ENCODE measurements around the gene KCNG2.
A peak's percentile ranks its signal among the peaks of the same experiment; 100 is the strongest.

KCNG2 gene

DNA sequence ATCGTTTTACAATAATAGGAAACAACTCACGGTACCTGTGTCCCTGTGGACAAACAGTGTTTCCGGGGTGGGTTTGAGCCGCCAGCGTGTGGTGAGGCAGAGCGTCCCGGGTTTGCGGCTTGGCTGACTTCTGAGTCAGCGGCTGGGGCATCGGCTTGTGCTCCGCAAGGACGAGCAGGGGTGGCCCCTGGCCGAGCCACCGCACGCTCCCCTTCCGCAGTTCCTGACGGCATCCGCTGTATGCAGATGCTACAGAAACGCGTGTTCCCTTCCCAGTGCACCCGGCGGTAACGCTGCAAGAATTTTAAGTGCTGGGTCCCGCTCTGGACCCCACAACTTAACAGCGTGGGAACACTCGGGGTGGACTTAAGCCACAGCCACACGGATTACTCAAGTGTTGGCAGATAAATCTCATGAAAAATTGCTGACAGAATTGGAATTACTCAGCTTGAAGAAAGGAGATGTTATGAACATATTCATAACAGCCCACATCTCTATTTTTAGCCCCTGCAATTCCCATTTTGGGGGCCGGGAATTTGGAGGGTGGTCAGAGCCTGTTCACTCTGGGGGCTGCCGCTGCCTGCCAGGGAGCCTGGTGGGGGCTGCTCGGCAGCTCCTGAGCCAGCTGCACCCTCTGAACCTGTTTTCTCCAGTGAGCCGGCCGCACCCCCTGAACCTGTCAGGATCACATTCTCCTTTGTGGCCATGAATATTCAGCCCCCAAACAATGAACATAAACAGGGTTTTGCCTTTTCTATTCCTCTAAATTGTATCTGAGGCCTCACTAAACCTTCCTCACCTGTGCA, 12.6 kb upstream of the KCNG2 start:
- no peak overlapping the region for H3K18ac ChIP-seq (ENCODE audit: low read length)
- no peaks in the 10 kb centered on the region for H3K79me1 ChIP-seq (ENCODE audit: low read length)
- peaks cover 33% of the 10 kb centered on the region for H3K27me3 ChIP-seq (ENCODE audit: insufficient read depth, low read length)
- H2BK120ac ChIP-seq (ENCODE audit: insufficient read depth, low read length, poor library complexity): no peak overlapping the region
- no peak for DNase-seq
- H3K9ac ChIP-seq (ENCODE audit: low read length): no peak overlapping the region
- H3K4me1 ChIP-seq (ENCODE audit: control insufficient read depth in 1 of 2, insufficient read depth in 2 of 2, low read length in 2 of 2): peaks cover 3% of the 10 kb centered on the region in 2 experiments
- no peak overlapping the region for H4K12ac ChIP-seq (ENCODE audit: low read depth, low read length)
- H3K36me3 ChIP-seq (ENCODE audit: control insufficient read depth in 1 of 2, insufficient read depth in 2 of 2, low read length in 2 of 2): no peaks in the 10 kb centered on the region
- no peak overlapping the region for H3K27ac ChIP-seq (ENCODE audit: low read depth, low read length)
- H3K9me3 ChIP-seq (ENCODE audit: insufficient read depth, low read depth, low read length): peaks cover 10% of the 10 kb centered on the region
- H2AFZ ChIP-seq (ENCODE audit: insufficient read depth, low read length, poor library complexity): no peak overlapping the region
- WGBS (ENCODE audit: extremely low coverage, insufficient coverage, insufficient read length): no CpG with 5 or more reads among the region's 32 CpGs
- H3K14ac ChIP-seq (ENCODE audit: low read length): no peak overlapping the region
- no peak overlapping the region for H2BK12ac ChIP-seq (ENCODE audit: low read length)
- H2AK5ac ChIP-seq (ENCODE audit: low read length): no peak overlapping the region
- no peak overlapping the region for H4K8ac ChIP-seq (ENCODE audit: low read depth, low read length)
- H3K23ac ChIP-seq (ENCODE audit: low read length): no peak overlapping the region
- H3K4me2 ChIP-seq (ENCODE audit: low read length): no peak overlapping the region
- H2BK5ac ChIP-seq (ENCODE audit: low read depth, low read length, poor library complexity): no peak overlapping the region
- no peaks in the 10 kb centered on the region for H3K79me2 ChIP-seq (ENCODE audit: control insufficient read depth, insufficient read depth, low read length, poor library complexity)
- no peak overlapping the region for H4K91ac ChIP-seq (ENCODE audit: low read depth, low read length)
- H3K4me3 ChIP-seq (ENCODE audit: low read depth, low read length): no peak overlapping the region
- H3K4ac ChIP-seq (ENCODE audit: low read depth, low read length): no peak overlapping the region

DNA sequence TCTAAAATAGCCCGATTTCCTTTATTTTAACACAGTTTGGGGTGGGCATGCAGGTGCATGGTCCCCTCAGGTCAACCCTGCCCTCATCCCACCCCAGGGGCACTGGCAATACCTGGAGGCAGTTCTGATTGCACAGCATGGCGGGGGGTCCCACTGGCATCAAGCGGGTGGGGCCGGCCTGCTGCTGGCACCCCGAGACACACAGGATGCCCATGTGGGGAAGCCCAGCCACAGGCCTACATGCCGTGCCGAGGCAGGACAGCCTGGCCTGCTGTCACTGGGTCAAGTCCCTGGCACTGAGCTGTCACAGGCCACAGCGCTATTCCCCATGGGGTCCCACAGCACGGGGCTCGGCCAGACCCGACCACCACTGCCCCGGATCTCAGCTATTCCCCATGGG, 11.9 kb upstream of the KCNG2 start:
- Histone ChIP-seq H4K12ac (ENCODE audit: low read depth, low read length) (no peak overlapping the region), H2AFZ (ENCODE audit: insufficient read depth, low read length, poor library complexity) (no peak overlapping the region), H3K9me3 (ENCODE audit: insufficient read depth, low read depth, low read length) (peaks cover 10% of the 10 kb centered on the region), H3K79me2 (ENCODE audit: control insufficient read depth, insufficient read depth, low read length, poor library complexity) (no peaks in the 10 kb centered on the region), H3K4ac (ENCODE audit: low read depth, low read length) (no peak overlapping the region), H3K27ac (ENCODE audit: low read depth, low read length) (no peak overlapping the region), H3K4me2 (ENCODE audit: low read length) (no peak overlapping the region), H4K91ac (ENCODE audit: low read depth, low read length) (no peak overlapping the region), H3K18ac (ENCODE audit: low read length) (no peak overlapping the region), H3K79me1 (ENCODE audit: low read length) (no peaks in the 10 kb centered on the region), H3K4me3 (ENCODE audit: low read depth, low read length) (no peak overlapping the region), H3K23ac (ENCODE audit: low read length) (no peak overlapping the region), H2BK12ac (ENCODE audit: low read length) (no peak overlapping the region), H2AK5ac (ENCODE audit: low read length) (no peak overlapping the region), H4K8ac (ENCODE audit: low read depth, low read length) (no peak overlapping the region), H3K4me1 (ENCODE audit: control insufficient read depth in 1 of 2, insufficient read depth in 2 of 2, low read length in 2 of 2) (peaks cover 3% of the 10 kb centered on the region in 2 experiments), H2BK120ac (ENCODE audit: insufficient read depth, low read length, poor library complexity) (no peak overlapping the region), H3K14ac (ENCODE audit: low read length) (no peak overlapping the region), H3K9ac (ENCODE audit: low read length) (no peak overlapping the region), H2BK5ac (ENCODE audit: low read depth, low read length, poor library complexity) (no peak overlapping the region), H3K36me3 (ENCODE audit: control insufficient read depth in 1 of 2, insufficient read depth in 2 of 2, low read length in 2 of 2) (no peaks in the 10 kb centered on the region), H3K27me3 (ENCODE audit: insufficient read depth, low read length) (peaks cover 34% of the 10 kb centered on the region)
- DNase-seq: no peak
- no CpG with 5 or more reads among the region's 12 CpGs for WGBS (ENCODE audit: extremely low coverage, insufficient coverage, insufficient read length)

DNA sequence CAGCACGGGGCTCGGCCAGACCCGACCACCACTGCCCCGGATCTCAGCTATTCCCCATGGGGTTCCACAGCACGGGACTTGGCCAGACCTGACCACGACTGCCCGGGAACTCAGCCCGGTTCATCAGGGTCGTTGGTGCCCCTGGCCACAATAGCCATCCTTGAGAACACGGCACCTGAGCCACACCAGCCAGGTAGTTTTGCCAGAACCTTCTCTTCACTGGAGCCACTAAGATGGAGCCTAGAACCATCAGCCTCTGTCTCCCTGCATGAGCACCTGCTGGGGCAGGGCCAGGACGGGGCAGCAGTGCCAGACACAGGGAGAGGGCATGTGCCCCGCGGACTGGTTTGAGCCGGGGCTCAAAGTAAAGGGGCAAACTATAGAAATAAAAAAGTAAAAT, 11.4 kb upstream of the KCNG2 start:
- Histone ChIP-seq H3K27ac (ENCODE audit: low read depth, low read length) (no peak overlapping the region), H4K91ac (ENCODE audit: low read depth, low read length) (no peak overlapping the region), H3K14ac (ENCODE audit: low read length) (no peak overlapping the region), H3K79me2 (ENCODE audit: control insufficient read depth, insufficient read depth, low read length, poor library complexity) (no peaks in the 10 kb centered on the region), H3K4me2 (ENCODE audit: low read length) (no peak overlapping the region), H3K18ac (ENCODE audit: low read length) (no peak overlapping the region), H3K4me3 (ENCODE audit: low read depth, low read length) (no peak overlapping the region), H3K9me3 (ENCODE audit: insufficient read depth, low read depth, low read length) (peaks cover 10% of the 10 kb centered on the region), H2AFZ (ENCODE audit: insufficient read depth, low read length, poor library complexity) (no peak overlapping the region), H3K79me1 (ENCODE audit: low read length) (no peaks in the 10 kb centered on the region), H3K23ac (ENCODE audit: low read length) (no peak overlapping the region), H2BK120ac (ENCODE audit: insufficient read depth, low read length, poor library complexity) (no peak overlapping the region), H4K12ac (ENCODE audit: low read depth, low read length) (no peak overlapping the region), H2BK5ac (ENCODE audit: low read depth, low read length, poor library complexity) (no peak overlapping the region), H2BK12ac (ENCODE audit: low read length) (no peak overlapping the region), H4K8ac (ENCODE audit: low read depth, low read length) (no peak overlapping the region), H3K36me3 (ENCODE audit: control insufficient read depth in 1 of 2, insufficient read depth in 2 of 2, low read length in 2 of 2) (no peaks in the 10 kb centered on the region), H3K4me1 (ENCODE audit: control insufficient read depth in 1 of 2, insufficient read depth in 2 of 2, low read length in 2 of 2) (peaks cover 3% of the 10 kb centered on the region in 2 experiments), H2AK5ac (ENCODE audit: low read length) (no peak overlapping the region), H3K9ac (ENCODE audit: low read length) (no peak overlapping the region), H3K27me3 (ENCODE audit: insufficient read depth, low read length) (peaks cover 34% of the 10 kb centered on the region), H3K4ac (ENCODE audit: low read depth, low read length) (no peak overlapping the region)
- DNase-seq: no peak
- WGBS (ENCODE audit: extremely low coverage, insufficient coverage, insufficient read length): no CpG with 5 or more reads among the region's 14 CpGs

DNA sequence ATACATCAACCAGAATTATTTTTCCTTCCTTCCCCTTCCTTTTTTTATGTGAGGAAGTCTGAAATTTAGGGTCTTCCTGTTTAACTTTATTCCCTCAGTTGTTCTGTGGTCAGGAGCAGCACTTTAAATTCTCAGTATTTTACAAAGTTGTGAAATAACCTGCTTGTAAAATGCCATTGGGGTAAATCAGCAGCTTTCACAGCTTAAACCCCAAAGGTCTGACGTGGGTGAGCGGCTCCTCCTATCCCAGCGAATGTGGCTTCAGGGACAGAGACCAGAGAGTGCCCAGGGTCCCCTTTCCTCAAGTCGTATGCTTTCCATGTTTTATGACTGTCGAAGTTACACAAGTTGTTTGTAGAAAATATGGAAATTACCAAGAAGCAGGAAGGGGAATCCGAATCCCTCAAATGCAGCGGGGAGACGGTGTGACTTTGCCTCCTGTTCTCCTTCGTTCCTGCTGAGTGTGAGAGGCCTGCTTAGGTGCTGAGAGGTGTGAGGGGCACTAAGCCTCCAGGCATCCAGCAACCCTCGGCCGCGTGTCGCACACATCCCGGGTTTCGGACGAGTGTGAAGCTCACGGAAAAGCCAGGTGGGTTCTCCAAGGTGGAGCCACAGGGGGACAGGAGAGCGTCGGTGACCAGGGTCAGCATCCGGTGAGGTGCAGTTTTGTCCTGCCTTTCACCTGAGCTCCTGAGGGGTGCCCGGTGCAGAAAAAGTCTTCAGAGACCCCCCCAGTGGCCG, 10.8 kb upstream of the KCNG2 start:
- no peak overlapping the region for H3K4ac ChIP-seq (ENCODE audit: low read depth, low read length)
- H2AK5ac ChIP-seq (ENCODE audit: low read length): no peak overlapping the region
- H3K9ac ChIP-seq (ENCODE audit: low read length): no peak overlapping the region
- H3K14ac ChIP-seq (ENCODE audit: low read length): no peak overlapping the region
- H3K27me3 ChIP-seq (ENCODE audit: insufficient read depth, low read length): peaks cover 34% of the 10 kb centered on the region
- peaks cover 10% of the 10 kb centered on the region for H3K9me3 ChIP-seq (ENCODE audit: insufficient read depth, low read depth, low read length)
- peak in 1 of 2 donors; percentile 3 for DNase-seq
- H4K91ac ChIP-seq (ENCODE audit: low read depth, low read length): no peak overlapping the region
- H2BK5ac ChIP-seq (ENCODE audit: low read depth, low read length, poor library complexity): no peak overlapping the region
- no peak overlapping the region for H4K12ac ChIP-seq (ENCODE audit: low read depth, low read length)
- no peaks in the 10 kb centered on the region for H3K79me1 ChIP-seq (ENCODE audit: low read length)
- no peak overlapping the region for H2BK120ac ChIP-seq (ENCODE audit: insufficient read depth, low read length, poor library complexity)
- H3K27ac ChIP-seq (ENCODE audit: low read depth, low read length): no peak overlapping the region
- H2BK12ac ChIP-seq (ENCODE audit: low read length): no peak overlapping the region
- no peak overlapping the region for H3K4me3 ChIP-seq (ENCODE audit: low read depth, low read length)
- H3K36me3 ChIP-seq (ENCODE audit: control insufficient read depth in 1 of 2, insufficient read depth in 2 of 2, low read length in 2 of 2): no peaks in the 10 kb centered on the region
- no peak overlapping the region for H3K23ac ChIP-seq (ENCODE audit: low read length)
- H2AFZ ChIP-seq (ENCODE audit: insufficient read depth, low read length, poor library complexity): no peak overlapping the region
- H3K18ac ChIP-seq (ENCODE audit: low read length): no peak overlapping the region
- H3K4me1 ChIP-seq (ENCODE audit: control insufficient read depth in 1 of 2, insufficient read depth in 2 of 2, low read length in 2 of 2): peaks cover 3 to 6% of the 10 kb centered on the region in 2 experiments
- WGBS (ENCODE audit: extremely low coverage, insufficient coverage, insufficient read length): no CpG with 5 or more reads among the region's 22 CpGs
- no peaks in the 10 kb centered on the region for H3K79me2 ChIP-seq (ENCODE audit: control insufficient read depth, insufficient read depth, low read length, poor library complexity)
- no peak overlapping the region for H3K4me2 ChIP-seq (ENCODE audit: low read length)
- H4K8ac ChIP-seq (ENCODE audit: low read depth, low read length): no peak overlapping the region

Measured in trophoblast cell (in vitro differentiated cells and primary cell).